ENCODE measurements around the gene MRPL38.
"Not testable (repeated sequence)": the region's sequence is repeated elsewhere in the genome, so short reads cannot be mapped to it uniquely, and the experiment has no call there.

MRPL38 gene

DNA sequence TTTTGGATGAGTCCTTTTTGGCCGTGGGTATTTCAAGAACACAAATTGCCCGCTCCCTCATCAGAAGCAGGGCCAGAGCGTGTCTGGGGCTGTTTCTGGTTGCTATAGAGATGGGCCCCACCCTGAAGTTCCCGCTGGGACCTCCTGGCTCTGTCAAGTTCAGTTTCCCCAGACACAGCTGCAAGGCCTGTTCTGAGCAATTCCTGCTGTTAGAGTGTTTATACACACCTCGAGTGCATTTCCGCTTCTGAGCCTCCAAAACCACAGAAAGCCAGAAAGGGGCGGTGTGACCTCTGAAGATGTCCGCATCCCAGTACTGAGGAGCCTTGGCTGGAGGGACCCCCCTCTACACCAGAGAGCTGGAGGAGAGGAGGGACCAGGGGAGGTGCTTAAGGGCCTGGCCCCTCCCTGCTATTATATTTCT, 40.2 kb downstream of the MRPL38 start:
- no peak overlapping the region for H3K27ac ChIP-seq
- TF ChIP-seq CTCF (conservative IDR thresholded peaks at IDR 0.05), result no peak

DNA sequence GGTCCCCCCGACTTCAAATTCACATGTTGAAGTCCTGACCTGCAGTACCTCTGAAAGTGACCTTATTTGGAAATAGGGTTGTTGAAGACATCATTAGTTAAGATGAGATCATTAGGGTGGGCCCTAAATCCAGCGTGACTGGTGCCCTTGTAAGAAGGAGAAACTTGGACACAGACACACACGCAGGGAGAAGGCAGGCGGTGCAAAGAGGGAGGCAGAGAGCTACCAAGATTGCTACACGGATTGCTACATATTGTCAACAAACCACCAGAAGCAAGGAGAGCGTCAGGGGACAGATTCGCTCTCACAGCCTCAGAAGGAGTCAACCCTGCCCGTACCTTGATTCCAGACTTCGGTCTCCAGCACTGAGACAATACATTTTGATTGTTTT, 42.8 kb downstream of the MRPL38 start:
- TF ChIP-seq CTCF (conservative IDR thresholded peaks at IDR 0.05) (no peak), ZFX (IDR thresholded peaks at IDR 0.05) (no peak)
- no peak overlapping the region for H3K27ac ChIP-seq

GRCh38 chr17:75859358-75859757, 45.3 kb downstream of the MRPL38 start:
- H3K27ac ChIP-seq, result not testable (repeated sequence)

GRCh38 chr17:75856062-75856756, 48.5 kb downstream of the MRPL38 start:
- H3K27ac ChIP-seq, result peak overlapping the region; percentile 80
- TF ChIP-seq ZFX (IDR thresholded peaks at IDR 0.05) (no peak), CTCF (conservative IDR thresholded peaks at IDR 0.05) (peak; percentile 31; the same call in 1 of the 2 replicates)

- H3K27ac ChIP-seq, result peak within 1 kb of the TSS; percentile 80
- TF ChIP-seq CTCF (conservative IDR thresholded peaks at IDR 0.05) (peak; percentile 58), ZFX (IDR thresholded peaks at IDR 0.05) (peak; percentile 32; the same call in 1 of the 2 replicates)
These were observed 49.2 kb downstream of the MRPL38 start, which contains the start of gene WBP2 for GRCh38 chr17:75855310-75856061. Gene WBP2, minus strand, starts transcription at chr17:75855335. Its CDS starts 38 bp downstream, at chr17:75855297.

GRCh38 chr17:75854881-75855309, 49.8 kb downstream of the MRPL38 start:
- no peak for TF ChIP-seq ZFX (IDR thresholded peaks at IDR 0.05)
- TF ChIP-seq CTCF (conservative IDR thresholded peaks at IDR 0.05), result no peak
- peak overlapping the region; percentile 80 for H3K27ac ChIP-seq

GRCh38 chr17:75854101-75854748, 50.5 kb downstream of the MRPL38 start:
- TF ChIP-seq CTCF (conservative IDR thresholded peaks at IDR 0.05), result no peak
- TF ChIP-seq ZFX (IDR thresholded peaks at IDR 0.05), result no peak
- peak overlapping the region; percentile 80 for H3K27ac ChIP-seq
